NT2/D1 (cell line): ENCODE data around the gene SLCO3A1.

ENCODE experiments used
- DNase-seq: peaks from one replicate; pipeline ENCODE4 v3.0.0-alpha.2; 2011; ENCODE audit warnings: low read depth, low spot score
- H3K27me3 ChIP-seq: 2 replicates; pipeline ENCODE4 v1.6.0; 2011; ENCODE audit warnings: mild to moderate bottlenecking; ENCODE audit not compliant: insufficient read length, insufficient read depth
- H3K36me3 ChIP-seq: 2 replicates; pipeline ENCODE4 v1.6.1; 2011; ENCODE audit warnings: mild to moderate bottlenecking, low read length, mixed read lengths; ENCODE audit not compliant: insufficient read depth, insufficient read length
- H3K4me1 ChIP-seq: 2 replicates; pipeline ENCODE4 v1.5.1; 2011; ENCODE audit not compliant: insufficient read depth, insufficient read length
- H3K4me3 ChIP-seq: 2 replicates; pipeline ENCODE4 v1.5.1; 2011; ENCODE audit warnings: low read depth; ENCODE audit not compliant: insufficient read length
- H3K9ac ChIP-seq: 2 replicates; pipeline ENCODE4 v1.6.0; 2011; ENCODE audit warnings: low read depth; ENCODE audit not compliant: insufficient read length
- H3K9me3 ChIP-seq: 2 replicates; pipeline ENCODE4 v1.5.1; 2011; ENCODE audit warnings: mild to moderate bottlenecking, low read length; ENCODE audit not compliant: insufficient read depth
- SUZ12 ChIP-seq: IDR thresholded peaks from 2 replicates; pipeline ENCODE4 v1.6.1; 2011; ENCODE audit not compliant: insufficient read length, insufficient read depth; ENCODE audit errors: extremely low read depth
- YY1 ChIP-seq: IDR thresholded peaks from 2 replicates; pipeline ENCODE4 v1.6.1; 2011; ENCODE audit not compliant: insufficient read length, insufficient read depth
- ZNF274 ChIP-seq: IDR thresholded peaks from 2 replicates; pipeline ENCODE4 v1.6.1; 2011; ENCODE audit warnings: mild to moderate bottlenecking, low read depth, low read length

Gene SLCO3A1

DNA sequence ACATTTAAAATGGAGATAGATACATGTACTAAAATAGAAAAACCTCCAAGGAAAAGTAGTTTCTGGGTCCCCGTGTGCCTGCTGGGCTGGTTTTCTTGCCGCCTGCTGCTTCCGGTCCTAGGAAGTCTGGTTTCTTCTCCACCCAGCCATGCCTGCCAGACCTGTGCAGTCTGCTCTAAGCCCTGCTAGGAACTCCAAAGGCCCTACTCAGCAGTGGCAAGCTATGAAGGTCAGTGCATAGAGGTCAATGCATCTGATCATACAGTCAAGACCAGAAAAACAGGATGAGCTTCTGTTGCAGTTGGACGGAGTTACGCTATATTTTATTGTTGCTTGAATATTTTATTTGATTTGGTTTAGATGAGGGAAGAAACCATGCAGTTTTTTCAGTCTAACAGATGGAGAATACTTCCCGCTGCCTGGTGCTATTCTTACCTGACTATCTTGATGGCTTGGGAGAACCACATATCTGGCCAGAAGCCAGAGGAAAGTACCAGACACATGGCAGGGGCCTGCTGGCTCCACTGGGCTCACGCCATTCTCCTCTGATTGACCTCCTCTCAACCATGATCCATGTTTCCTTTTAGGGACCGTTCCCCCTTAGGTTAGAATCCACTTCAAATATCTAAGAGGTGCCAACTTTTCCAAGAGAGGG, 313.4 kb downstream of the SLCO3A1 start:
- no peaks in the 10 kb centered on the region for H3K27me3 ChIP-seq
- peaks cover 2% of the 10 kb centered on the region for H3K4me1 ChIP-seq
- no peaks in the 10 kb centered on the region for H3K9me3 ChIP-seq
- H3K4me3 ChIP-seq: no peak overlapping the region
- H3K9ac ChIP-seq: no peak overlapping the region
- TF ChIP-seq ZNF274 (no peak), YY1 (no peak), SUZ12 (no peak)
- H3K36me3 ChIP-seq: no peaks in the 10 kb centered on the region
- DNase-seq: no peak

DNA sequence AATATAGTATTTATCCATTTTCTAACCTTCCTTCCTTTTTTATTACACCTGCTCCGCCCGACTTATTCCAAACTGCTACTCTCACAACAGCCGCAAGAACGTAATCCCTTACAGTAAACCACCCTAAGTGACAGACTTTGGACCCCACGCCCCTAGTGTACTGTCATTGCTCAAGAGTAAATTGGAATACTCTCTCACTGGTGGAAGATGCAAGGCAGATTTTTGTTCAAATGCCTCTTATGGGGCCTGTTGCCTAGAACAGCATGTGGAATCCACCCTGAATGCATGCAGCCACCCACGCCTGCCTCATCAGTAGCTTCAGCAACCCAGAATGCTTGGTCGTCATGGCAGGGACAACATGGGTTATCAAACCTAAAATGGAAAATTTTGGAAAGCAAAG, 313.9 kb downstream of the SLCO3A1 start:
- TF ChIP-seq SUZ12 (no peak), YY1 (no peak), ZNF274 (no peak)
- DNase-seq: no peak
- Histone ChIP-seq H3K4me3 (no peak overlapping the region), H3K27me3 (no peaks in the 10 kb centered on the region), H3K4me1 (peaks cover 2% of the 10 kb centered on the region), H3K9me3 (no peaks in the 10 kb centered on the region), H3K9ac (no peak overlapping the region), H3K36me3 (no peaks in the 10 kb centered on the region)

- H3K27me3 ChIP-seq: no peaks in the 10 kb centered on the region
- no peaks in the 10 kb centered on the region for H3K4me1 ChIP-seq
- no peak overlapping the region for H3K9ac ChIP-seq
- TF ChIP-seq YY1 (no peak), SUZ12 (no peak), ZNF274 (no peak)
- no peaks in the 10 kb centered on the region for H3K9me3 ChIP-seq
- no peaks in the 10 kb centered on the region for H3K36me3 ChIP-seq
- no peak overlapping the region for H3K4me3 ChIP-seq
- no peak for DNase-seq
Observed at GRCh38 chr15:92168066-92168683, 314.7 kb downstream of the SLCO3A1 start.

- no peak overlapping the region for H3K4me3 ChIP-seq
- H3K4me1 ChIP-seq: no peaks in the 10 kb centered on the region
- no peaks in the 10 kb centered on the region for H3K9me3 ChIP-seq
- no peaks in the 10 kb centered on the region for H3K27me3 ChIP-seq
- no peak overlapping the region for H3K9ac ChIP-seq
- no peaks in the 10 kb centered on the region for H3K36me3 ChIP-seq
- TF ChIP-seq SUZ12 (no peak), ZNF274 (no peak), YY1 (no peak)
- no peak for DNase-seq
Observed at GRCh38 chr15:92170897-92171296, 317.4 kb downstream of the SLCO3A1 start.

DNA sequence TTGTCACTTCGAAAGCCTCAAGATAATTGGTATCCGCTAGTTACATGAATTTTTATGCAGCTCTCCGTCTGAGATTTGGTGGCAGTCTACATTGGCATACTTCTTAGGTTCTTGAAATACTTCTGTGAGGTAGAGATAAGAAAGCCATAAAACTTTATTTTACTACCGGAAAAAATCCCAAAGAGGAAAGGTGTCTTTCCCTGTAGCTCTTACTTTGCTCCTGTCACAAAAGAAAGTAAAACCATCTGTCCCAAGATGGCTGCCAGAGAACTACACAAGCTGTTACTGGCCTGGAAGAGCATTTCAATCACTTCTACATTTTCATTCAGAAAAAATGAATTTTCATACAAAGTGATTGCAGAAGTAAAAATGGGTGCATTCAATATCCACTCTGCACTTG, 325.4 kb downstream of the SLCO3A1 start:
- TF ChIP-seq YY1 (no peak), ZNF274 (no peak), SUZ12 (no peak)
- Histone ChIP-seq H3K4me3 (no peak overlapping the region), H3K9me3 (no peaks in the 10 kb centered on the region), H3K27me3 (no peaks in the 10 kb centered on the region), H3K36me3 (no peaks in the 10 kb centered on the region), H3K9ac (no peak overlapping the region), H3K4me1 (no peaks in the 10 kb centered on the region)
- DNase-seq: no peak

DNA sequence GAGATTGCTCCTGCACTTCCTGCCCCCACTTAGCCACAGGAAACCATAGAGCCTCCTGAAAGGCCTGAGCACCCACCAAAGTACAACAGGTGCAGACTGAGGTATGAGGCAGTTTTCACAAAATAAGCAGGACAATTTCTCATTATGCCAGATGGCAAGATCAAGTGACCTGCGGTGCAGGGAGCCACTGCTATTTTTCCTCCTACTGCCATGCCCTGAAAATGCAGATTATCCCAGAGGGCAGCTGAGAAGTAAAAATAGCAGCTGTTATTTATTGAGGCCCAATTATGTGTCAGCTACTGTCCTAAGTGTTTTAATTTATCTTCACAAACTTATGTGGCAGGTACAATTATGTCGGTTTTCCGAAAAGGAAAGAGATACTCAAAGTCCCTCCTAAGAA, 330.6 kb downstream of the SLCO3A1 start:
- Histone ChIP-seq H3K9ac (no peak overlapping the region), H3K4me3 (no peak overlapping the region), H3K4me1 (no peaks in the 10 kb centered on the region), H3K9me3 (no peaks in the 10 kb centered on the region), H3K36me3 (no peaks in the 10 kb centered on the region), H3K27me3 (no peaks in the 10 kb centered on the region)
- no peak for DNase-seq
- no peak for TF ChIP-seq YY1
- TF ChIP-seq SUZ12: no peak
- no peak for TF ChIP-seq ZNF274

DNA sequence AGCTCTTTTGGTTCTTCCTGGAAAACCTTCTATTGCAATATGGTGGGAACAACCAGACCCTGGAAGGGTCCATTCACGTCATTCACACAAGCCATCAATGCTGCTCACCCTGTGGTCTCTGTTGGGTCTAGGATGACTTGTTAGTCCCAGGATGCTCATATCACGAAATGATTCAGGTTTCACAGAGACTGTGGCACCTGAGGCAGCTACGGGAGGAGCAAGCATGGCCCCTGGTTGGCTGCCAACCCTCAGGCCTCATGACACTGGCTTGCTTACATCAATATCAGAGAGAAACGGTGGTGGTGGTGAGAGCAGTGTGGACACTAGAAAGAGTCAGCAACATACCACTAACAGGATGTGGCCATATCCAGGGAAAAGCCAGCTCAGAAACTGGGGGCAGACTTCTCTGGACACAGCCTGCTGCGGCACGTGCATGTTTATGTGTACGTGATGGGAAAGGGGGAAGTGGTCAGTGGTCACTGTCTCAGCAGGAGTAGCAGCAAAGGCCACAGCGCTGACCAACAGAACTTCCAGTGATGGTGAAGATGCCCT, 331.2 kb downstream of the SLCO3A1 start:
- no peak for TF ChIP-seq YY1
- TF ChIP-seq SUZ12: no peak
- TF ChIP-seq ZNF274: no peak
- H3K9me3 ChIP-seq: no peaks in the 10 kb centered on the region
- H3K9ac ChIP-seq: no peak overlapping the region
- no peaks in the 10 kb centered on the region for H3K4me1 ChIP-seq
- H3K36me3 ChIP-seq: no peaks in the 10 kb centered on the region
- H3K27me3 ChIP-seq: no peaks in the 10 kb centered on the region
- DNase-seq: no peak
- H3K4me3 ChIP-seq: no peak overlapping the region
